ENCODE measurements around the gene PTPRN2.
A peak's percentile ranks its signal among the peaks of the same experiment; 100 is the strongest.
"Not testable (repeated sequence)": the region's sequence is repeated elsewhere in the genome, so short reads cannot be mapped to it uniquely, and the experiment has no call there.

The PTPRN2 gene

GRCh38 chr7:157574120-157574825, 1013.4 kb downstream of the PTPRN2 start:
- no peak for DNase-seq

GRCh38 chr7:157573244-157573643, 1014.4 kb downstream of the PTPRN2 start:
- no peak for DNase-seq

GRCh38 chr7:157572622-157573021, 1015.0 kb downstream of the PTPRN2 start:
- no peak for DNase-seq

- no peak for DNase-seq
Measured at GRCh38 chr7:157570531-157571200, 1017.0 kb downstream of the PTPRN2 start.

- DNase-seq, result no peak
Measured at GRCh38 chr7:157569967-157570366, 1017.7 kb downstream of the PTPRN2 start.

GRCh38 chr7:157568770-157569584, 1018.6 kb downstream of the PTPRN2 start:
- DNase-seq, result peak; percentile 27 to 56

GRCh38 chr7:157568106-157568769, 1019.4 kb downstream of the PTPRN2 start:
- no peak for DNase-seq

GRCh38 chr7:157567666-157568065, 1020.0 kb downstream of the PTPRN2 start:
- no peak for DNase-seq

GRCh38 chr7:157566631-157567006, 1021.0 kb downstream of the PTPRN2 start:
- DNase-seq, result no peak

GRCh38 chr7:157565981-157566630, 1021.5 kb downstream of the PTPRN2 start:
- DNase-seq, result no peak

GRCh38 chr7:157565201-157565626, 1022.4 kb downstream of the PTPRN2 start:
- no peak for DNase-seq

GRCh38 chr7:157564517-157565177, 1023.0 kb downstream of the PTPRN2 start:
- no peak for DNase-seq

GRCh38 chr7:157563467-157564135, 1024.0 kb downstream of the PTPRN2 start:
- not testable (repeated sequence) for DNase-seq

- not testable (repeated sequence) for DNase-seq
Measured at GRCh38 chr7:157562522-157563398, 1024.9 kb downstream of the PTPRN2 start.

- DNase-seq, result no peak
Measured at GRCh38 chr7:157561816-157562410, 1025.7 kb downstream of the PTPRN2 start.

- no peak for DNase-seq
Measured at GRCh38 chr7:157561523-157561785, 1026.2 kb downstream of the PTPRN2 start.

- DNase-seq, result no peak
Measured at GRCh38 chr7:157560710-157561522, 1026.7 kb downstream of the PTPRN2 start.

- DNase-seq, result no peak
Measured at GRCh38 chr7:157560258-157560654, 1027.4 kb downstream of the PTPRN2 start.

GRCh38 chr7:157559596-157560257, 1027.9 kb downstream of the PTPRN2 start:
- DNase-seq, result no peak
